Inflammatory macrophage treated with lipopolysaccharide for 1 hour (primary cell): ENCODE data around the gene NOC4L.
A peak's percentile ranks its signal among the peaks of the same experiment; 100 is the strongest.
"Not testable (repeated sequence)": the region's sequence is repeated elsewhere in the genome, so short reads cannot be mapped to it uniquely, and the experiment has no call there.

ENCODE experiments used
- DNase-seq, 2 donors: peaks; one replicate each; pipeline ENCODE4 v3.0.0-alpha.2; 2020 to 2022

NOC4L gene

GRCh38 chr12:132186208-132186856, 42.1 kb downstream of the NOC4L start:
- no peak for DNase-seq

GRCh38 chr12:132186857-132187620, 42.8 kb downstream of the NOC4L start:
- DNase-seq, result no peak

GRCh38 chr12:132187646-132188450, 43.6 kb downstream of the NOC4L start:
- no peak for DNase-seq

GRCh38 chr12:132188451-132188901, 44.2 kb downstream of the NOC4L start:
- DNase-seq, result no peak

GRCh38 chr12:132188916-132189325, 44.7 kb downstream of the NOC4L start:
- DNase-seq, result no peak

- DNase-seq, result peak; percentile 90 to 93
Measured at GRCh38 chr12:132189378-132190011, 45.2 kb downstream of the NOC4L start.

GRCh38 chr12:132190012-132190755, 45.9 kb downstream of the NOC4L start:
- no peak for DNase-seq

- DNase-seq, result no peak
Measured at GRCh38 chr12:132190834-132191500, 46.7 kb downstream of the NOC4L start.

GRCh38 chr12:132191715-132192553, 47.7 kb downstream of the NOC4L start:
- DNase-seq, result no peak

GRCh38 chr12:132194056-132194455, 49.8 kb downstream of the NOC4L start:
- DNase-seq, result peak in 1 of 2 donors; percentile 21

GRCh38 chr12:132194556-132194955, 50.3 kb downstream of the NOC4L start:
- no peak for DNase-seq

GRCh38 chr12:132195242-132195641, 51.0 kb downstream of the NOC4L start:
- not testable (repeated sequence) for DNase-seq

GRCh38 chr12:132196038-132196872, 52.0 kb downstream of the NOC4L start:
- no peak for DNase-seq

GRCh38 chr12:132196873-132197390, 52.7 kb downstream of the NOC4L start:
- no peak for DNase-seq

- DNase-seq, result no peak
Measured at GRCh38 chr12:132197581-132198354, 53.5 kb downstream of the NOC4L start.

GRCh38 chr12:132199101-132199500, 54.8 kb downstream of the NOC4L start:
- no peak for DNase-seq

GRCh38 chr12:132199526-132200319, 55.5 kb downstream of the NOC4L start:
- no peak for DNase-seq

- DNase-seq, result no peak
Measured at GRCh38 chr12:132200800-132201199, 56.5 kb downstream of the NOC4L start.
